ENCODE results near the gene BCL3. TPM values are rescaled to one million over a fixed set of nuclear protein-coding genes. Genes with fewer than 3 reads are reported as not detected.

BCL3 gene
- total and polyA plus RNA-seq, 2 of the 4 experiments (the other 2 are of a cell fraction) = 1.6 to 26.0 TPM

GRCh38 chr19:44757057-44757734 lies 8.7 kb downstream of the BCL3 start:
- H3K4ac ChIP-seq (ENCODE audit: low read depth, low read length) = peak overlapping the region; percentile 82
- peak overlapping the region; percentile 30 for H4K5ac ChIP-seq (ENCODE audit: low read depth, low read length)
- peak overlapping the region; percentile 94 for H3K23ac ChIP-seq (ENCODE audit: low read depth, low read length)
- H4K91ac ChIP-seq (ENCODE audit: insufficient read depth, low read depth, low read length) = peak overlapping the region; percentile 87
- H2BK15ac ChIP-seq (ENCODE audit: low read depth, low read length) = 0 out of 3 replicates have a peak overlapping the region, but pooled peaks have one; percentile 42
- H3K9me1 ChIP-seq (ENCODE audit: insufficient read depth, low read length) = peaks cover 16% of the 10 kb centered on the region
- intact Hi-C loops (cut with micrococcal nuclease) (loop anchor here (5.0 kb wide), 1 partner anchor 35 kb away; no protein-coding TSS in a partner anchor), in situ Hi-C loops (cut with MboI; ENCODE audit: low sequenced_read_pairs) (no loop called here), dilution Hi-C loops (cut with HindIII; ENCODE audit: low sequenced_read_pairs, unreplicated experiment) (no loop called here)
- ChIA-PET POLR2A (ENCODE audit: unreplicated experiment) (interaction anchor here (0.9 kb wide), 1 partner anchor 12 kb away, joined by 3 read pairs; no protein-coding TSS in a partner anchor), CTCF (interaction anchor here (1.1 to 2.2 kb wide), 2 partner anchors 14 to 33 kb away, joined by 5 to 11 read pairs; no protein-coding TSS in a partner anchor)
- DNase-seq (peak; percentile 73), ATAC-seq (ENCODE audit: low read depth) (peak; percentile 12)
- H3K14ac ChIP-seq (replicated peaks; ENCODE audit: low read depth, low read length) = peak overlapping the region; percentile 84
- H2AK9ac ChIP-seq (replicated peaks; ENCODE audit: low read depth, low read length, poor library complexity) = peak overlapping the region; percentile 98
- TF ChIP-seq MXI1 (IDR thresholded peaks at IDR 0.05; ENCODE audit: borderline replicate concordance, low read depth, low read length) (0 out of 2 replicates have a peak, but pooled peaks have one; percentile 16), BHLHE40 (IDR thresholded peaks at IDR 0.05; ENCODE audit: low read depth, low read length) (peak; percentile 62), CHD1 (IDR thresholded peaks at IDR 0.05; ENCODE audit: low read depth, low read length) (no peak)
- peak overlapping the region; percentile 59 for H3K4me2 ChIP-seq (ENCODE audit: low read depth, low read length)
- peak overlapping the region; percentile 69 for H2BK120ac ChIP-seq (ENCODE audit: low read depth, low read length)
- peaks cover 58% of the 10 kb centered on the region for H3K36me3 ChIP-seq (ENCODE audit: control insufficient read depth, insufficient read depth, low read length)
- peak overlapping the region; percentile 91 for H2AK5ac ChIP-seq (ENCODE audit: low read depth, low read length)
- H3K4me1 ChIP-seq (ENCODE audit: control insufficient read depth, insufficient read depth, low read length) = peaks cover 51% of the 10 kb centered on the region
- peak overlapping the region; percentile 73 to 82; a peak in 2 of 4 replicates for H4K8ac ChIP-seq (ENCODE audit: low read depth in 2 of 2, low read length in 2 of 2)
- H3K18ac ChIP-seq (ENCODE audit: low read depth, low read length) = no peak overlapping the region; the same call in 1 of the 2 replicates
- peaks cover 22 to 68% of the 10 kb centered on the region in 2 experiments for H3K79me1 ChIP-seq (ENCODE audit: low read depth in 1 of 2, low read length in 2 of 2)
- no peak overlapping the region for H3K56ac ChIP-seq (ENCODE audit: extremely low read depth, insufficient read depth, low read length)
- no TSS peak for BruUV-seq (replicated peaks)
- 0 out of 2 replicates have a peak overlapping the region, but pooled peaks have one; percentile 25 for H2BK20ac ChIP-seq (ENCODE audit: low read depth, low read length)
- H3K27me3 ChIP-seq (ENCODE audit: control insufficient read depth, insufficient read depth, low read length) = no peaks in the 10 kb centered on the region
- peak overlapping the region; percentile 33 for H3K27ac ChIP-seq (ENCODE audit: insufficient read depth, low read length)
- WGBS, 2 experiments (ENCODE audit: extremely low coverage in 2 of 2, insufficient read length in 1 of 2) = 36% methylated on average over 25 of the region's 53 CpGs; no CpG with 5 or more reads in 1 of the 2 experiments
- peaks cover 19% of the 10 kb centered on the region for H4K20me1 ChIP-seq (ENCODE audit: insufficient read depth, low read length)
- peak overlapping the region; percentile 80 for H2BK5ac ChIP-seq (ENCODE audit: low read depth, low read length, poor library complexity, severe bottlenecking)
- peak overlapping the region; percentile 82 for H2AFZ ChIP-seq (replicated peaks; ENCODE audit: low read length, poor library complexity)
- H3K4me3 ChIP-seq (ENCODE audit: insufficient read depth, low read depth, low read length) = peak overlapping the region; percentile 7
- no peaks in the 10 kb centered on the region for H3K9me3 ChIP-seq (ENCODE audit: control insufficient read depth, insufficient read depth, low read length)
- H3K9ac ChIP-seq (ENCODE audit: low read depth, low read length) = peak overlapping the region; percentile 45; the same call in 1 of the 2 replicates
